Right lobe of liver (tissue), 6 donors: ENCODE data around the gene ASB18. TPM values are rescaled to one million over a fixed set of nuclear protein-coding genes. Genes with fewer than 3 reads are reported as not detected.
A peak's percentile ranks its signal among the peaks of the same experiment; 100 is the strongest.

Experiments used
- ATAC-seq, 4 donors: fragments of 200-7000 bp; cut with Tn5 transposase; one replicate each; pipeline ENCODE4 v1.9.1; 2020; ENCODE audit warnings: mild to moderate bottlenecking in 4 of 4, moderate library complexity in 4 of 4
- DNase-seq, 3 donors: peaks; one replicate each; pipeline ENCODE4 v3.0.0-alpha.2; 2020
- H3K27ac ChIP-seq, 3 donors: fragments of 200-600 bp; one replicate each; pipeline ENCODE4 v1.8.0; 2022
- H3K27me3 ChIP-seq, 2 donors: fragments of 200-600 bp; one replicate each; pipeline ENCODE4 v1.8.0; 2022
- H3K36me3 ChIP-seq, 4 donors: fragments of 200-600 bp; sonication (generic) in 1 of 4; one replicate each; pipeline versions ENCODE4 v1.5.1 to v1.8.0; 2017 to 2022; ENCODE audit warnings: control low read depth in 1 of 4
- H3K4me1 ChIP-seq, 4 donors: fragments of 200-600 bp; sonication (generic) in 1 of 4; one replicate each; pipeline versions ENCODE4 v1.5.1 to v1.8.0; 2017 to 2022; ENCODE audit warnings: control low read depth in 1 of 4
- H3K4me3 ChIP-seq, 3 donors: fragments of 200-600 bp; one replicate each; pipeline ENCODE4 v1.8.0; 2022
- H3K9me3 ChIP-seq, 4 donors: fragments of 200-600 bp; sonication (generic) in 1 of 4; one replicate each; pipeline versions ENCODE4 v1.5.1 to v1.8.0; 2017 to 2022; ENCODE audit warnings: control low read depth in 1 of 4
- CTCF ChIP-seq, 4 donors: fragments of 200-600 bp in 3 of 4; fragments of 450-650 bp in 1 of 4; IDR thresholded peaks; one replicate each; pipeline versions ENCODE4 v1.5.1 to v1.8.0; 2016 to 2022; ENCODE audit warnings: antibody characterized with exemption in 4 of 4, mild to moderate bottlenecking in 2 of 4
- POLR2A ChIP-seq: fragments of 450-650 bp; IDR thresholded peaks from one replicate; pipeline ENCODE4 v1.6.1; 2017; ENCODE audit warnings: antibody characterized with exemption, mild to moderate bottlenecking
- WGBS: methylation state at CpG from one replicate; pipeline ENCODE4 v1.1.6; 2018; ENCODE audit warnings: low coverage, low lambda C conversion rate; ENCODE audit not compliant: insufficient coverage; ENCODE audit errors: missing lambda C conversion rate; 5-methylcytosine and 5-hydroxymethylcytosine counted together
- intact Hi-C, 2 donors: fragments of 100-400 bp; cut with DNase I; formaldehyde crosslinking; loops; one replicate each; pipeline versions ENCODE4 v1.11.2 to v1.14.1; 2022
- total RNA-seq, 6 experiments: library from RNA; depleted of rRNA in 2 of 6; stranded (reverse); fragments of >200 nt in 2 of 6; fragmentation: NEBNext Ultra II Directional in 3 of 6; extraction: Animal tissue kit (Norgen Biotek cat#: 25700) in 3 of 6; gene quantifications; one replicate each; pipeline versions ENCODE4 v1.1.0 to v1.2.4, GENCODE V29; 2016 to 2023
- donor health status: DM: no; HTN: yes; CAD: no.
- donor health status: DM: no; HTN: no; CAD: no.
- donor health status: DM: no; HTN: no; CAD: no.
- donor health status: DM: no; HTN: yes; CAD: no.
- donor health status: DM: no; HTN: yes; CAD: no.

The ASB18 gene
- total RNA-seq, 6 experiments from 2014 or later: not detected

GRCh38 chr2:236167297-236168109, 96.7 kb downstream of the ASB18 start:
- H3K27ac ChIP-seq: no peak overlapping the region
- no peaks in the 10 kb centered on the region for H3K9me3 ChIP-seq
- H3K36me3 ChIP-seq: no peaks in the 10 kb centered on the region
- DNase-seq: no peak
- H3K27me3 ChIP-seq: peaks cover 28 to 72% of the 10 kb centered on the region in 2 donors
- no CpG with 5 or more reads among the region's 112 CpGs for WGBS
- H3K4me3 ChIP-seq: peak overlapping the region in 1 of 3 donors; percentile 26
- ATAC-seq: peak; percentile 39 to 54 (median 47)
- H3K4me1 ChIP-seq: peaks cover 0 to 38% (median 0%) of the 10 kb centered on the region in 4 donors
- TF ChIP-seq POLR2A: no peak
- peak in 2 of 4 donors; percentile 8 to 26 for TF ChIP-seq CTCF (IDR thresholded peaks at IDR 0.05)
- intact Hi-C loops: no loop called here

- TF ChIP-seq POLR2A: no peak
- TF ChIP-seq CTCF (IDR thresholded peaks at IDR 0.05): no peak
- H3K4me3 ChIP-seq: no peak overlapping the region
- no peaks in the 10 kb centered on the region for H3K36me3 ChIP-seq
- H3K27me3 ChIP-seq: peaks cover 28 to 67% of the 10 kb centered on the region in 2 donors
- no peak overlapping the region for H3K27ac ChIP-seq
- intact Hi-C loops: no loop called here
- DNase-seq: no peak
- WGBS: 12% methylated on average over 5 of the region's 29 CpGs
- no peak for ATAC-seq
- H3K4me1 ChIP-seq: peaks cover 0 to 38% (median 0%) of the 10 kb centered on the region in 4 donors
- H3K9me3 ChIP-seq: no peaks in the 10 kb centered on the region
Observed at GRCh38 chr2:236166796-236167296, 97.4 kb downstream of the ASB18 start.

- TF ChIP-seq CTCF (IDR thresholded peaks at IDR 0.05) (no peak), POLR2A (no peak)
- 4% methylated on average over 19 of the region's 58 CpGs for WGBS
- ATAC-seq (peak in 1 of 4 donors; percentile 35), DNase-seq (no peak)
- intact Hi-C loops: no loop called here
- Histone ChIP-seq H3K4me1 (peaks cover 0 to 38% (median 0%) of the 10 kb centered on the region in 4 donors), H3K4me3 (no peak overlapping the region), H3K9me3 (no peaks in the 10 kb centered on the region), H3K27ac (no peak overlapping the region), H3K27me3 (peaks cover 26 to 62% of the 10 kb centered on the region in 2 donors), H3K36me3 (no peaks in the 10 kb centered on the region)
Observed at GRCh38 chr2:236165842-236166795, 98.1 kb downstream of the ASB18 start.

- TF ChIP-seq CTCF (IDR thresholded peaks at IDR 0.05): no peak
- no peak for TF ChIP-seq POLR2A
- H3K36me3 ChIP-seq: no peaks in the 10 kb centered on the region
- no peak overlapping the region for H3K4me3 ChIP-seq
- DNase-seq: no peak
- H3K4me1 ChIP-seq: peaks cover 0 to 38% (median 0%) of the 10 kb centered on the region in 4 donors
- peaks cover 17 to 53% of the 10 kb centered on the region in 2 donors for H3K27me3 ChIP-seq
- intact Hi-C loops: no loop called here
- WGBS: 14% methylated on average over 18 of the region's 18 CpGs
- no peak overlapping the region for H3K27ac ChIP-seq
- no peak for ATAC-seq
- no peaks in the 10 kb centered on the region for H3K9me3 ChIP-seq
Observed at GRCh38 chr2:236164925-236165841, 99.0 kb downstream of the ASB18 start.
